Natural killer cell (primary cell): ENCODE results near the gene GRK1. TPM values are rescaled to one million over a fixed set of nuclear protein-coding genes. Genes with fewer than 3 reads are reported as not detected.

Source experiments
- ATAC-seq, 3 donors: fragments of 150-1000 bp in 2 of 3; fragments of 200-7000 bp in 1 of 3; cut with Tn5 transposase; 1 replicate in 1 of 3; 2 replicates in 2 of 3; pipeline ENCODE4 v1.10.0; 2021; ENCODE audit warnings: mild to moderate bottlenecking in 2 of 3, moderate library complexity in 2 of 3
- DNase-seq, 2 donors: peaks; one replicate each; pipeline versions ENCODE4 v3.0.0 to v3.0.0-alpha.2; 2013 to 2021; ENCODE audit warnings: mixed read lengths in 1 of 2
- H3K27ac ChIP-seq: one replicate; pipeline ENCODE4 v1.5.1; 2013; ENCODE audit warnings: mild to moderate bottlenecking, low read length
- H3K27me3 ChIP-seq: one replicate; pipeline ENCODE4 v1.6.1; 2013; ENCODE audit warnings: low read length; ENCODE audit not compliant: control insufficient read depth, insufficient read depth
- H3K36me3 ChIP-seq: one replicate; pipeline ENCODE4 v1.6.1; 2013; ENCODE audit warnings: low read length; ENCODE audit not compliant: control insufficient read depth, insufficient read depth
- H3K4me1 ChIP-seq: one replicate; pipeline ENCODE4 v1.6.1; 2013; ENCODE audit warnings: low read length; ENCODE audit not compliant: control insufficient read depth, insufficient read depth
- H3K4me3 ChIP-seq: one replicate; pipeline ENCODE4 v1.5.1; 2013; ENCODE audit warnings: low read length
- H3K9me3 ChIP-seq: one replicate; pipeline ENCODE4 v1.6.1; 2013; ENCODE audit warnings: low read length; ENCODE audit not compliant: control insufficient read depth, insufficient read depth
- H3K27ac Mint-ChIP-seq, 2 donors: one replicate each; pipeline ENCODE4 v1.8.0; 2022; ENCODE audit warnings: mild to moderate bottlenecking in 2 of 2, mixed read lengths in 2 of 2, moderate library complexity in 1 of 2
- H3K27me3 Mint-ChIP-seq, 2 donors: one replicate each; pipeline ENCODE4 v1.8.0; 2022; ENCODE audit warnings: low read depth in 2 of 2, mixed read lengths in 2 of 2
- H3K36me3 Mint-ChIP-seq: one replicate; pipeline ENCODE4 v1.8.0; 2022; ENCODE audit warnings: mixed read lengths
- H3K4me1 Mint-ChIP-seq, 2 donors: one replicate each; pipeline ENCODE4 v1.8.0; 2022; ENCODE audit warnings: mixed read lengths in 2 of 2
- H3K4me3 Mint-ChIP-seq: one replicate; pipeline ENCODE4 v1.8.0; 2022; ENCODE audit warnings: mild to moderate bottlenecking, moderate library complexity, mixed read lengths
- H3K9me3 Mint-ChIP-seq, 2 donors: one replicate each; pipeline ENCODE4 v1.8.0; 2022; ENCODE audit warnings: mixed read lengths in 2 of 2
- CTCF ChIP-seq: fragments of 200-600 bp; IDR thresholded peaks from one replicate; pipeline ENCODE4 v1.8.0; 2022; ENCODE audit warnings: antibody characterized with exemption
- WGBS: methylation state at CpG from one replicate; pipeline ENCODE4 v1.1.7; 2013; ENCODE audit warnings: missing lambda C conversion rate; ENCODE audit not compliant: insufficient coverage; 5-methylcytosine and 5-hydroxymethylcytosine counted together
- intact Hi-C: fragments of 100-400 bp; cut with micrococcal nuclease; formaldehyde crosslinking; loops from one replicate; pipeline ENCODE4 v1.14.2; 2022
- total RNA-seq, 4 donors: library from RNA; stranded (reverse); fragments of 120-200 nt in 1 of 4; gene quantifications; one replicate each; pipeline versions ENCODE4 v1.2.3 to v1.2.4, GENCODE V29; 2013 to 2022

GRK1 gene
- total RNA-seq, 3 donors from 2014 or later (not counting 1 experiment from before 2014, with no cell fraction given): not detected

DNA sequence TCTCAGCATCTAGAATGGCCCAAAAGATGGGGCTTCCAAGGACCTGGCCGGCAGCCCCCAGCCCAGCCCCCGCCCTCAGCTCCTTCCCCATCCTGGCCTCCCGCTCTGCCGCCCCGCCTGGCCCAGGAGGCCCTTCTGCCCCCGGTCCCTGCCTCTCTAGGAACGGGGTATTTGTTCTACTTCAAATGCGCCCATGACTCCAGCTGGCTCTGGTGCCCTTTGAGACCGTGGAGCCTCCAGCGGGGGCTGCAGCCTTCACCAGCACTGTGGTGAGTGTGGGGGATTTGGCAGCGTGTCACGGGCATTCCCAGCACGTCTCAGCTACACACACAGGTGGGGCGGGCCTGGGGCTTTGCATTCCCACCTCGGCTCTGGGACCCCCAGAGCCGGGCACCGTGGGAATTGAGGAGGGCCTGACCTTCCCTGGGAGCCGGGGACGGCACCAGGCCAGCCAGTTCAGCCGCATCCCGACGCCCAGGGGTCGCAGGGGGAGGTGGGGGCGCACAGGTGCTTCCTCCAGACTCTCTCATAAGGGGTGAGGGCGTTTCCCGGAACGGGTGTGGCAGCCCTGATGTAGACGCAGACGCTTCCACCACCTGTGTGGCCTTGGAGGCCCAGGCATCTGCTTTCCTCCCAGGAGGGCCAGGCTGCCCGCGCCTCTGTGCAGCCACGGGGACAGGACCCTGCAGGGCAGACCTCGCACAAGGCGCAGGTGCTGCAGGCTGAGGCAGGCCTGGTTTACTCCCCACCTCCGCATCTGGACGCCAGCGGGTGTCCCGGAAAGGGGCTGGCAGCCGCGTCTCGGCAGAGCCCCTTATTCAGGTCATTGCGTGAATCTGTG, 10.0 kb upstream of the GRK1 start:
- DNase-seq: peak in 1 of 2 donors; percentile 13
- H3K27ac Mint-ChIP-seq: no peak overlapping the region
- H3K4me1 Mint-ChIP-seq: peaks cover 17 to 18% of the 10 kb centered on the region in 2 donors
- Histone ChIP-seq H3K27me3 (no peaks in the 10 kb centered on the region), H3K4me1 (peaks cover 21% of the 10 kb centered on the region), H3K9me3 (no peaks in the 10 kb centered on the region), H3K36me3 (no peaks in the 10 kb centered on the region), H3K4me3 (no peak overlapping the region), H3K27ac (no peak overlapping the region)
- peaks cover 4 to 7% of the 10 kb centered on the region in 2 donors for H3K9me3 Mint-ChIP-seq
- H3K36me3 Mint-ChIP-seq: peaks cover 12% of the 10 kb centered on the region
- WGBS: 82% methylated on average over 42 of the region's 42 CpGs
- no peaks in the 10 kb centered on the region for H3K27me3 Mint-ChIP-seq
- intact Hi-C loops: no loop called here
- no peak overlapping the region for H3K4me3 Mint-ChIP-seq
- no peak for ATAC-seq
- no peak for TF ChIP-seq CTCF

GRCh38 chr13:113657851-113658741, 8.9 kb upstream of the GRK1 start, which contains the start of gene ATP4B:
Gene ATP4B (minus strand): TSS chr13:113658198. CDS start chr13:113658144, 54 bp downstream.
- Mint-ChIP-seq H3K27ac (no peak within 1 kb of the TSS), H3K4me3 (no peak within 1 kb of the TSS)
- intact Hi-C loops: no loop called here

DNA sequence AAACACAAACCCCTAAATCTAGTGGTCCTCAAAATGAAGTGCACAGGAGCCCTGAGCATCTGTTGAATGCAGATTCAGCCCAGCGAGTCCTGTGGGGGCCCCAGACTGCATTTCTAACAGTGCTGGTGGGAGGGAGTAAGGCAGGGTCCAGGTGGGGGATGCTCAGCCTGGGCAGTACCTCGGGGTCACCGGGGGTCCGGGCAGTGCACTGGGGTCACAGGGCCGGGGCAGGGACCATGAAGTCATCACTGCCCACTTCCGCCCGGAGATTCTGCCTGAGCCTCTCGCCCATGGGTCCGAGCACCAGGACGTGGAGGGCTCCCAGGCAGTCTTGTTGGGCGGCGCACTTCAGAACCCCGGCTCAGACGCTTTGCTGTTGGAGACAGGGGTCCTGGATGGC, 8.2 kb upstream of the GRK1 start:
- no peaks in the 10 kb centered on the region for H3K27me3 Mint-ChIP-seq
- intact Hi-C loops: no loop called here

More at GRCh38 chr13:113657851-113658741, 8.9 kb upstream of the GRK1 start, which contains the start of gene ATP4B:
- Mint-ChIP-seq H3K27me3 (no peaks in the 10 kb centered on the region), H3K4me1 (peaks cover 11 to 12% of the 10 kb centered on the region in 2 donors), H3K36me3 (peaks cover 12% of the 10 kb centered on the region), H3K9me3 (peaks cover 4 to 7% of the 10 kb centered on the region in 2 donors)
- peak in 1 of 2 donors; percentile 14 for DNase-seq
- Histone ChIP-seq H3K27ac (no peak within 1 kb of the TSS), H3K27me3 (peaks cover 2% of the 10 kb centered on the region), H3K4me3 (no peak within 1 kb of the TSS), H3K9me3 (no peaks in the 10 kb centered on the region), H3K36me3 (no peaks in the 10 kb centered on the region), H3K4me1 (peaks cover 11% of the 10 kb centered on the region)
- WGBS: 93% methylated on average over 47 of the region's 47 CpGs
- TF ChIP-seq CTCF: no peak
- ATAC-seq: no peak

More for the DNA sequence above, 8.2 kb upstream of the GRK1 start:
- peaks cover 4% of the 10 kb centered on the region for H3K4me1 ChIP-seq
- Mint-ChIP-seq H3K4me3 (no peak overlapping the region), H3K4me1 (peaks cover 4 to 5% of the 10 kb centered on the region in 2 donors), H3K9me3 (peaks cover 4 to 7% of the 10 kb centered on the region in 2 donors), H3K27ac (no peak overlapping the region), H3K36me3 (peaks cover 12% of the 10 kb centered on the region)
- no peaks in the 10 kb centered on the region for H3K9me3 ChIP-seq
- no peak overlapping the region for H3K4me3 ChIP-seq
- no peaks in the 10 kb centered on the region for H3K36me3 ChIP-seq
- TF ChIP-seq CTCF: no peak
- no peak for DNase-seq
- H3K27ac ChIP-seq: no peak overlapping the region
- 83% methylated on average over 14 of the region's 14 CpGs for WGBS
- peaks cover 2% of the 10 kb centered on the region for H3K27me3 ChIP-seq
- ATAC-seq: no peak
